Vagina (tissue), 2 donors: ENCODE data around the gene ABCG4.

Source experiments
- CTCF ChIP-seq, 3 experiments: fragments of 450-650 bp in 2 of 3; fragments of 200-600 bp in 1 of 3; sonication (generic) in 1 of 3; IDR thresholded peaks; one replicate each; pipeline ENCODE4 v1.5.1; 2017 to 2019; ENCODE audit warnings: antibody characterized with exemption in 3 of 3, mild to moderate bottlenecking in 2 of 3, moderate library complexity in 2 of 3
- POLR2A ChIP-seq, 2 donors: fragments of 450-650 bp; IDR thresholded peaks; one replicate each; pipeline ENCODE4 v1.6.1; 2017; ENCODE audit warnings: antibody characterized with exemption in 2 of 2, mild to moderate bottlenecking in 2 of 2, moderate library complexity in 2 of 2
- POLR2AphosphoS5 ChIP-seq, 2 donors: sonication (generic); formaldehyde crosslinking; IDR thresholded peaks; one replicate each; pipeline ENCODE4 v1.9.0; 2017; ENCODE audit warnings: antibody characterized with exemption in 2 of 2, mild to moderate bottlenecking in 2 of 2, low read depth in 1 of 2; ENCODE audit not compliant: insufficient read depth in 1 of 2

- TF ChIP-seq CTCF (IDR thresholded peaks at IDR 0.05) (no peak), POLR2AphosphoS5 (IDR thresholded peaks at IDR 0.05; ENCODE audit: insufficient read depth in 1 of 2, low read depth in 1 of 2) (no peak), POLR2A (IDR thresholded peaks at IDR 0.05) (no peak)
Measured at GRCh38 chr11:119204066-119204465, 55.2 kb downstream of the ABCG4 start.
